ENCODE results near the gene DTHD1.

The DTHD1 gene

DNA sequence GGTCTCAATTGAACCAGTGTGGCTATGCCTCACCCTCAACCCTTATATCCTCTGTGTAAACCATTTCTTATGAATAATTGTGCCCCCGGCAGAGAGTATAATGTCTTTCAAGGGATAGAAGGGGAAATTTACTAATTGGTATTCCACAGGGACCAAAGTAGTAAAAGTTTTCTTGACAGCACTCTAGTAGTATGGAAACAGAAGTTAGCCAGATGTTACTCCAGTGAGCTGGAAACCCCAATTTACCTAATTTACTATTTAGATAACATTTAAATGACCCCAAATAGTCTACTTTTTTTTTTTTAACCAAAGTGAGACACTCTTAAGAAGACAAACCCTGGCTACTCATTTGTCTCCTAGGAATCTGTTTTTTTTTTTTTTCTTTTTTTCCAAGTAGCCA is 32.3 kb downstream of the DTHD1 start:
- DNase-seq (ENCODE audit: low spot score), result no peak

DNA sequence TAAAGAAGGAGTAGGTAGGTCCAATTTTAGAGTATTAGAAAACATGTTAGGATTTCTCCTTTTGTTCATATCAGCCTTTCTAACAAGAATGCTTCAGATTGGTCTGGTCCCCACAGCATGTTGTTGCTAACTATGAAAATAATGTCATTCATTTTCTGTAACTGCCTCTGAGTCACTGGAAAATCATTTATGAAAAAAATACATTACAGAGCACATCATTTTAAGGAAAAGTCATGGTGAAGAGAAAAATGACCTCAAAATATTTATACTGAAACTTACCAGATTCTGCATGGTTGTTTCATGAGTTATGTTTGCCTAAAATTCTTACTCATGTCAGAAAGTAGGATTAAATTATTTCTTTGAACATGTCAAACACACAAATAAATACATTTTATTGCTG is 35.2 kb downstream of the DTHD1 start:
- DNase-seq (ENCODE audit: low spot score), result no peak

DNA sequence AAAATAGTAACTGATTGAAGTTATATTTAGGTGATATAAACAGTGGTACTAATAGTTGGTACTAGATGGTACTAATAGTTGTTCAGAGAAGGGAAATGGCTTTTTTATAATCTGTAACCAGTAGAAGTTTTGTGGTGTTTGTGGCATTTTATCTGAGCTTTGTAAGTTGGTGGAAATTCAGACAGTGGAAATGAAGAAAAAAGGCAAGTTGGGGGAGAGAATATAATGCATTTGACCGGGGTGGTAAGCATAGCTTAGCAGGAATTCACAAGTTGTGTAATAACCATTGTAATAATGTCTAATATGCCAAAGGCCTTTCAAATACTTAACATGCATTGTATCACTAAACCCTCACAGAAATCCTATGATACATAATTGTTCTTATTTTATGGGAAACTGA is 36.3 kb downstream of the DTHD1 start:
- DNase-seq (ENCODE audit: low spot score), result no peak

GRCh38 chr4:36320117-36320896 is 38.9 kb downstream of the DTHD1 start:
- DNase-seq (ENCODE audit: low spot score), result no peak

- no peak for DNase-seq (ENCODE audit: low spot score)
These were observed 39.8 kb downstream of the DTHD1 start for GRCh38 chr4:36321176-36321575.

- DNase-seq (ENCODE audit: low spot score), result no peak
These were observed 41.5 kb downstream of the DTHD1 start for GRCh38 chr4:36322921-36323354.

DNA sequence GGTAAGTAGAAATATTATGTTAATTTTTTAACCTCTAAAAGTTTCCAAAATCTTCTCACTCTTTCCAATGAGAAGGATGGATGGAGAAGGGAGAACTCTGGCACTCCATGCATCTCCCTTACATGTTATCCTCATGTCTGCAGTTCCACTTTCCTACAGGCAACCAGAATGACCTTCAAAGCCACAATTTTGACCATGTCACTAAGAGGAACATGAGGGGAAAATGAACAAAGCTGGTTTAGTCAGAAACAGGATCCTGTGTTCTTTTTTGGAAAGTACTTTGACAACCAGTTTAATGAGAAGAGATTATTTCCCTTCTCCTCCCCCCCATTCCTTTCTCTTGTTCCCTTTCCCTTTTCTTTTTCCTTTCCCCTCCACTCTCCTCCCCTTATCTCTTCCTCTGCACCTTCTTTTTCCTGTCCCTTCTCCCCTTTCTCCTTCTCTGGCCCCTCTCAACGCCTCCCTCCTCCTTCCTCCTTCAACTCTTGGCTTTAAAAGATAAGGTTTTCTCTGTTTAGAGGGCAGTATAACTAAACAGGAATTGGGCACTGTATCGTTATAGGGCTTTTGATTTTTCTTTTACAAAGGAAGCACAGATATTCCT is 42.5 kb downstream of the DTHD1 start:
- no peak for DNase-seq (ENCODE audit: low spot score)

GRCh38 chr4:36324808-36325207 is 43.4 kb downstream of the DTHD1 start:
- no peak for DNase-seq (ENCODE audit: low spot score)

- no peak for DNase-seq (ENCODE audit: low spot score)
These were observed 44.1 kb downstream of the DTHD1 start for GRCh38 chr4:36325499-36325898.

- DNase-seq (ENCODE audit: low spot score), result no peak
These were observed 44.5 kb downstream of the DTHD1 start for GRCh38 chr4:36325926-36326325.

- no peak for DNase-seq (ENCODE audit: low spot score)
These were observed 45.1 kb downstream of the DTHD1 start for GRCh38 chr4:36326476-36327029.

DNA sequence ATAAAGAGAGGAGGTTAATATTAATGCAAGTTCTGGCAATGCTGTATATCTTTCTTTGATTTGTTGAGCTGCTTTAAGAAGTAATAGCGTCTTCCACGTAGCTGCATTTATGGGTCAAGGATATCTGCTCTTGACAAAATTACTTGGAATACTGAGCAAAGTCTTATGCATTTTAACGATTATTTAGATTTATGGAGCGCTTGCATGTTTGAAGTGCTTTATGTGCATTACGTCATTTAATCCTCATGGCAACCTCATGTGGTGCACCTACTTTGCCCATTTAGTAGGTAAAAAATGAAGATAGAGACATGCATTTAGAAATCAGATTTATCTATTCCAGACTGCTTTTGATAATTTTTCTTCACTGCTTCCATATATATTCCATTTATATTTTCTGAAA is 46.0 kb downstream of the DTHD1 start:
- no peak for DNase-seq (ENCODE audit: low spot score)

- no peak for DNase-seq (ENCODE audit: low spot score)
These were observed 46.7 kb downstream of the DTHD1 start for GRCh38 chr4:36328130-36328529.

GRCh38 chr4:36329228-36329627 is 47.8 kb downstream of the DTHD1 start:
- DNase-seq (ENCODE audit: low spot score), result no peak

DNA sequence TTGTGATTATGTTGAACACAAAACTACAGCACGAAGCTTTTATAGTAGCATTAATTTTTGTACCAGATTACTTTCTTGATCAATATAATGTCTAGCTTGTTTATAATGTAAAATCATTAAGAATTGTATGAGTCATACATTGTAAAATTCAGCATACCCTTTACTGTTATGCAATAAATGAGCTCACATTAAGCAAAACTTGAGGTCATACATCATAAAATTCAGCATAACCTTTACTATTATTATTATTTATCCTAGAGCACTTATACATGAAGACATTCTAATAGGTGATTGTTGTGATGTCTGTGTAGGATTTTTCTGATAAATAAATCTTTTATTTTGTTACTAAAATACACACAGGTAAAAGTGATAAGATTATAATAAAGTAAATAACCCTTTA is 49.4 kb downstream of the DTHD1 start:
- no peak for DNase-seq (ENCODE audit: low spot score)

DNA sequence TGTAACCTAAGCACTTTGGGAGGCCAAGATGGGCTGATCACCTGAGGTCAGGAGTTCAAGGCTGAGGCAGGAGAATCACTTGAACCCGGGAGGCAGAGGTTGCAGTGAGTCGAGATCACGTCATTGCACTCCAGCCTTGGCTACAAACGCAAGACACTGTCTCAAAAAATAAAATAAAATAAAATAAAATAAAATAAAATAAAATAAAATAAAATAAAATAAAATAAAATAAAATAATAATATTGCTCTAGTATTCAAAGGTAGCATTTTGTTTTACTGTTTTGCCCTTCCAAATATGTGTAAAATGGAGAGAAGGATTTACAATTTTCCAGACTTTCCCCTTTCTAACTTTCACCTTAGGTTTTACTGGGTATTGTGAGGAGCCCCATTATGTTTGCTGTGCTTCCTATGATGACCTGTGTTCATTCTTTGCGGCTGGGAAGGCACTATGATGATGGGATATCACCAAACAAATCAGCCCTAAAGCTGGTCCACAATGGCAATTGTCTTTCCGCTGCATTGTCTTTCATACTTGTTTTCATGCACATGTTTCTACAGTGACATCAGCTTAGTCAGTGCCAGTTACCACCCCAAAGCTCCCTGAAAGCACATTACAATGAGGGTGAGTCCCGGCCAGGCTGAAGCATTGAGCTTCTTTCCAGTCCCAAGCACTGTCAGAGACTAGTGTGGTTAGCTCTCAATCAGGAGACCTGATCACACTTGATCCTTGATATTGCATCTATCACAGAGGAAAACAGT is 50.8 kb downstream of the DTHD1 start:
- no peak for DNase-seq (ENCODE audit: low spot score)

GRCh38 chr4:36332782-36333131 is 51.3 kb downstream of the DTHD1 start:
- no peak for DNase-seq (ENCODE audit: low spot score)

DNA sequence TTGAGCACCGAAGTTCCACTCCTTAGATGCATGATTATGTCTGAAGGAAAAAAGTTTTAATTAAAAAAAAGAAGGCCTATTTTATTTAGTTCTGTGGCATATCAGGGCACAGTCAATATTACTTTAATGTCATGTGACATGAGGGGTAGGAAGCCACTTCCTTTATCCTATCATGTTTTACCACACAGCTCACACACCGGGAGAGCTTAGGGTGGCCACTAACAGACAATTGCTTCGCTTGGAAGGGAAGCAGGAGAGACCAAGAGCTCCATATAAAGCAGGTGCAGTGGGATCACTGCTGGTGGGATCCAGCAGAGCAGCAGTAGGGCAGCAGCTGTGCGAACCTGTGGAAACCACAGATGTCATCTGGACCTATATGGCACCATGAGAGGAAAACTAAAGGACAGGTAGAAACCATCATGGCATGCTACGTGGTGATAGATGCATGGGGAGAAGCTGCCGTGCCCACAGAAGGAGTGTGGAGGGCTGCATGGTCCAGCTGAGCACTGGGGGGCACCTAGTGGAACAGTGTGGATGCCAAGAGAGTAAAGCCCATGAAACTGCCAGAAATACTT is 52.0 kb downstream of the DTHD1 start:
- DNase-seq (ENCODE audit: low spot score), result no peak

DNA sequence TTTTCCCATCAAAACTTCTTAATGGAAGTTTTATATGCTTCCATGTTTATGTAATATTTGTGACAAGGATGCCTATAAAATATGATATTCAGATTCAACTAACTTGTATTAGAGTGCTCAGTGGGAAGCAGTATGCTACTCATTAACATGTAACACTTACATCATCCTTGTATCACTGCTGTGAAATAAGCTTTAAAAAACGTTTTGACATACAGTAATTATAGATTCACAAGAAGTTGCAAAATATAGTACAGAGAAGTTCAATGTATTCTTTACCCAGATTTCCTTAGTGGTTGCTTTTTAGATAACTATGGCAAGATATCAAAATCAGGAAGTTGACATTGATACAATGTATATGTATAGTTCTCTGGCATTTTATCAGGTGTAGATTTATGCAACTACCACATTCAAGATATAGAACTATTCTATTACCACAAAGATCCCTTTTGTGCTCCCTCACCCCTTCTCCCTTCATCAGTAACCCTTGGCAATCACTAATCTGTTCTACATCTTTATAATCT is 56.3 kb downstream of the DTHD1 start:
- no peak for DNase-seq (ENCODE audit: low spot score)

DNA sequence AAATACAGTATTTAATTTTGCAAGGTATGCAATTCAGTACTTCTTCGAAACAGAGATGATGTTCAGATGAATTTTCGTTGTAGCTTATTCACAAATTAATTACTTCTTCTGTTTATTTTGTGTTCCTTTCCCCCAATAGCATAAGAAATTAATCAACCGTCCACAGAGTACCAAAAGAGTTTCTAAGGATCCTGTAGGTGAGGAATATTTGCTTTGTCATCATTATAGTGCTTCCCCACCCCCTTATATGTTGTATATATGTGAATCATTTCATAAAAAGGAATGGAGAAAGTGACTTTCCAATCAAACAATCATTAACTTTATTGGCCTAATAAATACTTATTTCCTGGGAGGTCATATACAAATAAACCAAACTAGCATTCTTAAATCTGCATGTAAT is 57.6 kb downstream of the DTHD1 start:
- DNase-seq (ENCODE audit: low spot score), result no peak

- DNase-seq (ENCODE audit: low spot score), result no peak
These were observed 60.5 kb downstream of the DTHD1 start for GRCh38 chr4:36341936-36342335.

DNA sequence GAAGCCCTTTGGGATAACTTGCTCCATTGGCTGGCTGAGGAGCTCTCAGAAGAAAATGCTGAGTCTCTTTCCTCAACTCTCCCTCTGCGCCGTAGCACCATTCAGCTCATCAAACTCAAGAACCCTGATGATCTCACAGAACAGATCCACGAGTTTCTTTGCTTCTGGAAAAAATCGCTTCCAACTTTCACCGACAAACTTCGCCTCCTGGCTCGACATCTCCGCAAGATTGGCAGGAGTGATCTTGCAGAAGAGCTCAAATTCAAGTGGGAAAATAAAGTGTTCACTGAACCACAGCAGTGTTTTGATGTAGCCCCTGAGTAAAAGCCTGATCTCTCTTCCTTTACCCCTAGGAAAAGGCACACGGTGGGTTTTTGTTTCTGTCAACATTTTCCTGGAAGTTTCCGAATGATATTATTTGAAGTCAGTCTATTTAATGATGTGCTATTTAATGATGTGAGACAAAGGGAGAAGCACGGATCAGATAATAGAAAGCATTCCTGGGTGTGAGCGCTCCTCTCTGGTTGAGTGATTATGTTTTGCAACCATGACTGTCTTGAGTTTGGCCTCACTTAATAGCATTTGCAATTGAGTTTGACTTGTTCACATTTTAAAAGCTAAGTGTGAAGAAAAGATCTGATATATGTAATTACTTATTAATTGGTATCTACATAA is 62.2 kb downstream of the DTHD1 start:
- no peak for DNase-seq (ENCODE audit: low spot score)

Data from left forelimb (tissue), 1 donor.